Heart right ventricle (tissue), 16 donors: Measurements from ENCODE around the gene ZNF496. TPM values are rescaled to one million over a fixed set of nuclear protein-coding genes. Genes with fewer than 3 reads are reported as not detected.

ENCODE experiments used
- ATAC-seq, 8 donors: fragments of 200-7000 bp; cut with Tn5 transposase; one replicate each; pipeline ENCODE4 v1.9.1; 2020; ENCODE audit warnings: mild to moderate bottlenecking in 8 of 8, moderate library complexity in 8 of 8, moderate number of reproducible peaks in 1 of 8
- DNase-seq, 2 donors: peaks; one replicate each; pipeline ENCODE4 v3.0.0-alpha.2; 2020
- H3K27ac ChIP-seq, 10 donors: fragments of 200-600 bp; sonication (generic) in 2 of 10; one replicate each; pipeline versions ENCODE4 v1.5.0 to v1.8.0; 2020 to 2022; ENCODE audit warnings: mild to moderate bottlenecking in 3 of 10
- H3K27me3 ChIP-seq, 7 donors: fragments of 200-600 bp; one replicate each; pipeline ENCODE4 v1.8.0; 2021 to 2022; ENCODE audit warnings: mild to moderate bottlenecking in 2 of 7
- H3K36me3 ChIP-seq, 9 donors: fragments of 200-600 bp; sonication (generic) in 1 of 9; one replicate each; pipeline versions ENCODE4 v1.5.0 to v1.8.0; 2020 to 2022; ENCODE audit warnings: mild to moderate bottlenecking in 2 of 9
- H3K4me1 ChIP-seq, 9 donors: fragments of 200-600 bp; sonication (generic) in 1 of 9; one replicate each; pipeline versions ENCODE4 v1.5.0 to v1.8.0; 2020 to 2022; ENCODE audit warnings: mild to moderate bottlenecking in 4 of 9
- H3K4me3 ChIP-seq, 10 donors: fragments of 200-600 bp; sonication (generic) in 2 of 10; one replicate each; pipeline versions ENCODE4 v1.5.0 to v1.8.0; 2020 to 2022; ENCODE audit warnings: mild to moderate bottlenecking in 7 of 10, moderate library complexity in 2 of 10
- H3K9me3 ChIP-seq, 11 donors: fragments of 200-600 bp in 10 of 11; sonication (generic) in 2 of 11; one replicate each; pipeline versions ENCODE4 v1.5.0 to v1.8.0; 2013 to 2022; ENCODE audit warnings: mild to moderate bottlenecking in 2 of 11, control low read depth in 1 of 11, moderate library complexity in 1 of 11
- CTCF ChIP-seq, 9 donors: fragments of 200-600 bp; sonication (generic) in 2 of 9; IDR thresholded peaks; one replicate each; pipeline versions ENCODE4 v1.5.0 to v1.8.0; 2021 to 2022; ENCODE audit warnings: antibody characterized with exemption in 9 of 9, mild to moderate bottlenecking in 5 of 9, moderate library complexity in 1 of 9
- WGBS, 2 donors: extraction: QIAGEN DNeasy Blood & Tissue Kit; methylation state at CpG; one replicate each; pipeline ENCODE4 v1.1.7; 2013; ENCODE audit warnings: inconsistent platforms in 1 of 2; 5-methylcytosine and 5-hydroxymethylcytosine counted together
- intact Hi-C, 10 donors: fragments of 100-400 bp; cut with DNase I; formaldehyde crosslinking; loops; one replicate each; pipeline versions ENCODE4 v1.11.1 to v1.14.2; 2022
- polyA plus RNA-seq, 2 donors: library from polyadenylated mRNA; stranded (reverse); fragments of 200-250 nt; gene quantifications; one replicate each; pipeline ENCODE4 v1.2.3, GENCODE V29; 2013
- total RNA-seq, 10 donors: library from RNA; stranded (reverse); fragmentation: NEBNext Ultra II Directional in 3 of 10; extraction: Animal tissue kit (Norgen Biotek cat#: 25700) in 3 of 10; gene quantifications; one replicate each; pipeline versions ENCODE4 v1.2.1 to v1.2.4, GENCODE V29; 2021 to 2023
- donor health status: Arrhythmogenic right ventricular cardiomyopathy.
- donor health status: ischemic (EF 13 %, LVEDD 7.1; RV severe dilation, severe dysfunction).
- donor health status: healthy with polysubstance abuse.
- donor health status: DM: no; HTN: yes; CAD: no.
- donor health status: DM: no; HTN: no; CAD: no.
- donor health status: ischemic (EF 25% LVEDD 6.9; RV normal size, moderate dysfunction).
- donor health status: ischemic (EF 25% LVEDD 5.7; RV mildly dilated, moderate dysfunction).
- donor health status: healthy.
- donor health status: DM: yes; HTN: yes; CAD: no.
- donor health status: Ischemic cardiomyopathy.
- donor health status: ischemic (EF 35%, LVEDD 5.7; RV mildly dilated, moderate dysfunction).
- donor health status: nonischemic (EF 11% LVEDD 7.7; RV severe dilation, severe dysfunction).
- donor health status: DM: yes; HTN: yes; CAD: no.
- donor health status: PGD.
- donor health status: ischemic (EF 29% LVEDD 5.4; RV normal size, mild dysfunction).
- donor health status: nonischemic (EF 23%, LVEDD 6.1; RV moderate dilation, normal function).

ZNF496 gene
- total and polyA plus RNA-seq, 12 donors = 6.2 to 18.4 (median 13.8) TPM

GRCh38 chr1:247330548-247331171 is 1.0 kb downstream of the ZNF496 start:
- WGBS, 2 donors = 10 to 11% methylated on average over 36 to 37 of the region's 37 CpGs
- no peak for DNase-seq
- Histone ChIP-seq H3K4me3 (peak overlapping the region; percentile 69 to 98 (median 94)), H3K27ac (peak overlapping the region in 9 of 10 donors; percentile 91 to 97 (median 95)), H3K9me3 (no peaks in the 10 kb centered on the region), H3K36me3 (peaks cover 0 to 44% (median 18%) of the 10 kb centered on the region in 9 donors), H3K27me3 (no peaks in the 10 kb centered on the region), H3K4me1 (peaks cover 5 to 50% (median 33%) of the 10 kb centered on the region in 9 donors)
- ATAC-seq = peak in 2 of 8 donors; percentile 6 to 30
- TF ChIP-seq CTCF (IDR thresholded peaks at IDR 0.05) = no peak
- intact Hi-C loops = loop anchor here in 4 of 10 donors (2.0 to 10.0 kb wide), 5 partner anchors 42 to 228 kb away; partner anchors contain the start of gene ZNF669 (in 2 of the 4)

- Histone ChIP-seq H3K4me1 (peaks cover 5 to 43% (median 30%) of the 10 kb centered on the region in 9 donors), H3K9me3 (no peaks in the 10 kb centered on the region), H3K27me3 (no peaks in the 10 kb centered on the region), H3K36me3 (peaks cover 0 to 59% (median 18%) of the 10 kb centered on the region in 9 donors), H3K27ac (no peak overlapping the region), H3K4me3 (no peak overlapping the region)
- 97 to 98% methylated on average over 24 of the region's 24 CpGs for WGBS, 2 donors
- intact Hi-C loops = no loop called here
- ATAC-seq (no peak), DNase-seq (no peak)
- TF ChIP-seq CTCF (IDR thresholded peaks at IDR 0.05) = no peak
Measured at GRCh38 chr1:247329097-247329617, 2.5 kb downstream of the ZNF496 start.

- DNase-seq = no peak
- no peak overlapping the region for H3K4me3 ChIP-seq
- no peaks in the 10 kb centered on the region for H3K27me3 ChIP-seq
- H3K36me3 ChIP-seq = peaks cover 0 to 67% (median 20%) of the 10 kb centered on the region in 9 donors
- WGBS, 2 donors = 77 to 84% methylated on average over 5 of the region's 5 CpGs
- peaks cover 5 to 34% (median 22%) of the 10 kb centered on the region in 9 donors for H3K4me1 ChIP-seq
- no peak overlapping the region for H3K27ac ChIP-seq
- intact Hi-C loops = no loop called here
- no peak for ATAC-seq
- no peak for TF ChIP-seq CTCF (IDR thresholded peaks at IDR 0.05)
- no peaks in the 10 kb centered on the region for H3K9me3 ChIP-seq
Measured at GRCh38 chr1:247328311-247328710, 3.4 kb downstream of the ZNF496 start.

- no peak for TF ChIP-seq CTCF (IDR thresholded peaks at IDR 0.05)
- 81 to 83% methylated on average over 8 of the region's 8 CpGs for WGBS, 2 donors
- no peak for DNase-seq
- H3K9me3 ChIP-seq = no peaks in the 10 kb centered on the region
- no peak for ATAC-seq
- intact Hi-C loops = no loop called here
- H3K27me3 ChIP-seq = no peaks in the 10 kb centered on the region
- H3K4me3 ChIP-seq = no peak overlapping the region
- peaks cover 0 to 84% (median 31%) of the 10 kb centered on the region in 9 donors for H3K36me3 ChIP-seq
- H3K27ac ChIP-seq = no peak overlapping the region
- peaks cover 5 to 23% (median 13%) of the 10 kb centered on the region in 9 donors for H3K4me1 ChIP-seq
Measured at GRCh38 chr1:247326411-247327130, 5.1 kb downstream of the ZNF496 start.
